HuH-7.5 (cell line): Measurements from ENCODE around the gene LPXN.

Experiments used
- DNase-seq: peaks from one replicate; pipeline ENCODE4 v3.0.0; 2011; ENCODE audit warnings: low spot score

Gene LPXN

GRCh38 chr11:58575377-58576020 lies at the start of gene LPXN:
Gene LPXN, minus strand, starts transcription at chr11:58575856. Its CDS starts 84 bp downstream, at chr11:58575772.
- no peak for DNase-seq

- no peak for DNase-seq
These were observed 49.4 kb upstream of the LPXN start for GRCh38 chr11:58625086-58625485.

GRCh38 chr11:58622344-58622743 lies 46.7 kb upstream of the LPXN start, which contains the start of gene CNTF:
Gene CNTF, plus strand, starts transcription at chr11:58622665. Its CDS starts 88 bp downstream, at chr11:58622753.
- DNase-seq, result no peak

GRCh38 chr11:58621586-58622262 lies 46.1 kb upstream of the LPXN start:
- DNase-seq, result no peak

GRCh38 chr11:58617976-58618557 lies 42.4 kb upstream of the LPXN start:
- no peak for DNase-seq

- DNase-seq, result no peak
These were observed 40.9 kb upstream of the LPXN start for GRCh38 chr11:58616594-58616993.

- no peak for DNase-seq
These were observed 39.9 kb upstream of the LPXN start for GRCh38 chr11:58615559-58615958.

- no peak for DNase-seq
These were observed 37.6 kb upstream of the LPXN start for GRCh38 chr11:58613228-58613627.

GRCh38 chr11:58609723-58610122 lies 34.1 kb upstream of the LPXN start:
- DNase-seq, result no peak

GRCh38 chr11:58608331-58608730 lies 32.7 kb upstream of the LPXN start:
- DNase-seq, result no peak

GRCh38 chr11:58606930-58607714 lies 31.5 kb upstream of the LPXN start:
- DNase-seq, result no peak

- no peak for DNase-seq
These were observed 24.9 kb upstream of the LPXN start for GRCh38 chr11:58600510-58600909.

GRCh38 chr11:58597486-58598144 lies 22.0 kb upstream of the LPXN start:
- DNase-seq, result no peak

GRCh38 chr11:58596621-58597020 lies 21.0 kb upstream of the LPXN start:
- DNase-seq, result no peak

- DNase-seq, result no peak
These were observed 19.2 kb upstream of the LPXN start for GRCh38 chr11:58594826-58595225.

GRCh38 chr11:58592760-58593472 lies 17.3 kb upstream of the LPXN start:
- no peak for DNase-seq

GRCh38 chr11:58591659-58592058 lies 16.0 kb upstream of the LPXN start:
- DNase-seq, result no peak

- DNase-seq, result no peak
These were observed 11.3 kb upstream of the LPXN start for GRCh38 chr11:58586998-58587397.

GRCh38 chr11:58582437-58582836 lies 6.8 kb upstream of the LPXN start:
- no peak for DNase-seq

GRCh38 chr11:58580311-58580710 lies 4.7 kb upstream of the LPXN start:
- no peak for DNase-seq
